Astrocyte of the hippocampus (primary cell): Measurements from ENCODE around the gene PRTN3.
A peak's percentile ranks its signal among the peaks of the same experiment; 100 is the strongest.
"Not testable (repeated sequence)": the region's sequence is repeated elsewhere in the genome, so short reads cannot be mapped to it uniquely, and the experiment has no call there.

Experiments used
- DNase-seq: peaks from one replicate; pipeline ENCODE4 v3.0.0; 2011; ENCODE audit warnings: low read depth, low spot score

Gene PRTN3

GRCh38 chr19:866769-867300, 26.0 kb downstream of the PRTN3 start:
- no peak for DNase-seq

DNA sequence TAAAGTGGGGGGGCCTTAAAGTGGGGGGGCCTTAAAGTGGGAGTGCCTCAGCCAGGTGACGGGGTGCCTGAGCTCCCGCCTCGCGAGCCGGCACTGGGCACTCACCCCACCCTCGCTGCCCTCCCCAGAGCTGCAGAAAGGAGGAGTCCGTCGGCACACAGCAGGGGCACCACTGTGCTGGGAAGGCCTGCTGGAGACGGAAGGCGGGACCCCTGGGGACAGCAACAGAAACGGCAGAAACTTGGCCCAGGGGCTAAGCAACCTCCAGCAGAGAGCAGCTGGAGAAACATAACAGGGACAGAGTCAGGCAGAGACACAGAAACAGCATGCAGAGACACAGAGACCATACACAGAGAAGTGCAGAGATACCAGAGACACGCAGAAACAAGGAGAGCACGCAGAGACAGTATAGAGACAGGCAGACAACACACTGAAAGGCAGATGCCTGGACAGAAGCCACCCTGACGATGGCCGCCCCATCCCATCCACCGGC, 26.5 kb downstream of the PRTN3 start:
- DNase-seq = no peak

GRCh38 chr19:867855-868457, 27.2 kb downstream of the PRTN3 start:
- no peak for DNase-seq

DNA sequence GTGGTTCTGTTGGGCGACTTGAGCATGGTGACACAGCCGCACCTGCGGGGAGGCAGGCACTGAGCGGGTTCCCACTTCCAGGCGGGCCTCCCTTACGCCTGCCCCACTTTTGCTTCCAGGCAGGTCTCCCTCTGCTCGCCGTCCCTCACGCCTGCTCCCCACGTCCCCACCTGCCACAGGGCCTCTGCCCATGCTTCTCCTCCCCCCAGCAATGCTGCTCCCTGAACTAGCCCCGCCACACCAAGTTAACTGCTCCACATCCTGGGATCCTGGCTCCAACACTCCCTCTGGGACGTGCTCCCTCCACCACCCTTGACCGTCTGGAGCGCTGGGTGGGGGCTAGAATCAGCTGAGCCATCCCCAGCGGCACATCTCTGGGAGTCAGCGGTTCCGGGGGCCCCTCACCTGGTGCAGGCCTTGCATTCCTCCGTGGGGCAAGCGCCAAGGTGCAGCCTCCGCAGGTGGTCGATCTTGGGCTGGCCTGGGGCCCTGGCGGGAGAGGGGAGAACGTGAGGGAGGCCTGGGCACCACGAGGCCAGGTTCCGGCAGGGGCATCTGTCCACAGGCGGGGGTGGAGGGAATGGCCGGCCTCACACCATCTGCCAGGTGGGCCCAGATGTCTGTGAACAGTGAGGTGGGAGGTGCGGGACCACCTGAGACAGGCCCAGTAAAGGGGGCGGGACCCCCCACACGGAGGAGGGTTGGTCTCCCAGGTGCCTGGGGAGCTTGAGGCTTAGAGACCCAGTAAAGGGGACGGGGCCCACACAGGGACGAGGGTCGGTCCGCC, 27.9 kb downstream of the PRTN3 start:
- DNase-seq = no peak

GRCh38 chr19:869245-870177, 28.7 kb downstream of the PRTN3 start:
- peak; percentile 95 for DNase-seq

DNA sequence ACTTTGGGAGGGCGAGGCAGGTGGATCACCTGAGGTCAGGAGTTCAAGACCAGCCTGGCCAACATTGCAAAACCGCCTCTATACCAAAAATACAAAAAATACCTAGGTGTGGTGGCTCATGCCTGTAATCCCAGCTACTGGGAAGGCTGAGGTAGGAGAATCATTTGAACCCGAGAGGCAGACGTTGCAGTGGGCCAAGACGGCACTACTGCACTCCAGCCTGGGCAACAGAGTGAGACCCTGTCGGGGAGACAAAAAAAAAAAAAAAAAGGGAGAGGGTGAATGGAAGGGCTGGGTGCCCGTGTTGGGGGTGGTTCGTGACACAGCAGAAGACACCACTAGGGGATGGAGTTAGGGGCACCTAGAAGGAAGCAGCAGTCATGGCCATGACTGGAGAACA, 29.5 kb downstream of the PRTN3 start:
- DNase-seq = no peak

GRCh38 chr19:870963-871401, 30.2 kb downstream of the PRTN3 start:
- peak; percentile 91 for DNase-seq

DNA sequence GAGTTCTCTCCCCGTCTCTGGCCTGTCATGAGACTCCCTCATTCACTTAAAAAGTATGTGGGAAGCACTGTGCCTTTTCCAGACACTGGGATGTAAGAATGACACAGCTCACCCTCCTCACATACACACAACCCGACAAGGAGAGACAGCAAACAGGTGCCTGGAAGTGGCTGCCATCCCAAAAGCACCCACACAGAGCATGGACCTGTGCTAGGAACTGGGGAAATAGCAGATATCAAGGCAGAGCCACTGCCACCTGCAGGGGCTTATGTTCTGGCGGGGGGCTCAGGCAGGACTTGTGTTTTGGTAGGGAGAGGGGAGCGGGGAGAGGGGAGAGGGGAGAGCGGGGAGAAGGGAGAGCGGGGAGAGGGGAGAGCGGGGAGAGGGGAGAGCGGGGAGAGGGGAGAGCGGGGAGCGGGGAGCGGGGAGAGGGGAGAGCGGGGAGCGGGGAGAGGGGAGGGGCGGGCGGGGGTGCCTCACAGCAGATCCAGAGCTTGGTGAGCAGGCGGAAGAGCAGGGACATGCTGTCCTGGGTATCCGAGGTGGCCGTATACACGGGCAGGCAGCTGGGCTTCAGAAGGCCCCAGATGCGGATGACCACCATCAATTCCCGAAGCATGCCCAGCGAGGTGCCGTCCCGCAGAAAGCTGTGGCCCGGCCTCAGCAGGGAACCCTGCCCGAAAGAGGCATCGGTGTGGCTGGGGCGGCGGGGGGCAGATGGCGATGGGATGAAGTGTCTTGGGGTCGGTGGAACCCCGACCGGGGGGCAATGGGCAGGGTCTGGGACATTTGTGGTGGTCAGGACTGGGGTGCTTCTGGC, 30.9 kb downstream of the PRTN3 start:
- DNase-seq = no peak

DNA sequence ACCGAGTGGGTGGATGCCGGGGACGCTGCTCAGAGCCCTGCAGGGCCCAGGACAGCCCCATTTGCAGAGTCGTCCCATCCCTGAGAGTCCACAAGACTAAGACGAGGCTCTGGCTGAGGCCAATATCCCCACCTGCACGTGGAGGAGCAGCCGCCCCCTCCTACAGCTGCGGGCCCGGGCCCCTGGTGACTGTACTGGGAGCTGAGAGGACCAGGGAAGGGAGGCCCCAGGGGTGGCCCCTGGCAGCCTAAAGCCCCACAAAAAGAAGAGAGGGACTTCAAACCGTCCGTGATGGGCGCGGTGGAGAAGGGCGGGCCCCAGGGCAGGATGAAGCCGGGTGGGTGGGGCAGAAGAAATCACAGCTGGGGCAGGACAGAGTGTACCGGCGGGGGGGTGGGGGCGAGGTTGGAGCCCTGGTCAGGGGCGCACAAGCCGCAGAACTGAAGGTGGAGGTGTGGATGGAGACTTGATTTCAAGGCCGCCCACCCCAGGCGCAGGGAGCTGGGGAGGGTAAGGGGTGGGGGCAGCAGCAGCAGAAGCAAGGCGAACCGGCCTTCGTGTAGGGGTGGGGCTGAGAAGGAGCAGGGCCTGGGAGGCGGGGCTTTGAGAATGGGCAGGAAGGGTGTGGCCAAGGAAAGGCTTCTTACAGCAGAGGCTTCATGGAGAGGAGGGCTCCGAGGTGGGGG, 31.6 kb downstream of the PRTN3 start:
- no peak for DNase-seq

GRCh38 chr19:873084-873483, 32.3 kb downstream of the PRTN3 start:
- no peak for DNase-seq

GRCh38 chr19:873561-874041, 32.8 kb downstream of the PRTN3 start:
- DNase-seq = no peak

GRCh38 chr19:875265-875879, 34.6 kb downstream of the PRTN3 start:
- DNase-seq = no peak

DNA sequence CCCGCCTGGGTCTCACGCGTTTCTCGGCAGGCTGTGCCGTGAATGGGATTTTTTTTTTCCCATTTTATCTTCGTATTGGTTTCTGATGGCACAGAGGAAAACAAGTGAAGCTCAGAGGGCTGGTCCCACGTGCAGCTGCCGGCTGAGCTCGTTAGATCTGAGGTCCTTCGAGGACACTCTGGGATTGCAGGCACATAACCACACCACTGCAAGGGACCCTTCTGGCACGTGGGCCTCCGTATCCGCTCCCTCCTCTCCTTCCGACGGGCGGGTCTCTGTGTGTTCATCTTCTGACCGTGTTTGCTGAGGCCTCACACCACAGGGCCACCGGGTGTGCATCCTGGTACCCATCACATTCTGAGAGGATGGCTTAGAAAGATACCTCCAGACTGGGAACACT, 35.3 kb downstream of the PRTN3 start:
- no peak for DNase-seq

GRCh38 chr19:876780-877314, 36.0 kb downstream of the PRTN3 start:
- no peak for DNase-seq

- DNase-seq = not testable (repeated sequence)
Observed at GRCh38 chr19:877992-878660, 37.3 kb downstream of the PRTN3 start.

DNA sequence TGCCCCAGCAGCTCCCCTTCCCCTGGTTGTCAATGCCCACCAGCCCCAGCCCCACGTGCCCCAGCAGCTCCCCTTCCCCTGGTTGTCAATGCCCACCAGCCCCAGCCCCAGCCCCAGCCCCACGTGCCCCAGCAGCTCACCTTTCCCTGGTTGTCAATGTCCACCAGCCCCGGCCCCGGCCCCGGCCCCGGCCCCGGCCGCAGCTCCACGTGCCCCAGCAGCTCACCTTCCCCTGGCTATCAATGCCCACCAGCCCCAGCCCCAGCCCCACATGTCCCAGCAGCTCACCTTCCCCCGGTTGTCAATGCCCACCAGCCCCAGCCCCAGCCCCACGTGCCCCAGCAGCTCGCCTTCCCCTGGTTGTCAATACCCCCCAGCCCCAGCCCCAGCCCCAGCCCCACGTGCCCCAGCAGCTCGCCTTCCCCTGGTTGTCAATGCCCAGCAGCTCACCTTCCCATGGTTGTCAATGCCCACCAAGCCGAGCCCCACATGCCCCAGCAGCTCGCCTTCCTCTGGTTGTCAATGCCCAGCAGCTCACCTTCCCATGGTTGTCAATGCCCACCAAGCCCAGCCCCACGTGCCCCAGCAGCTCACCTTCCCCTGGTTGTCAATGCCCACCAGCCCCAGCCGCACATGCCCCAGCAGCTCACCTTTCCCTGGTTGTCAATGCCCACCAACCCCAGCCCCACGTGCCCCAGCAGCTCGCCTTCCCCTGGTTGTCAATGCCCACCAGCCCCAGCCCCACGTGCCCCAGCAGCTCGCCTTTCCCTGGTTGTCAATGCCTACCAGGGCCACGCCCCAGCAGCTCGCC, 38.2 kb downstream of the PRTN3 start:
- DNase-seq = not testable (repeated sequence)

DNA sequence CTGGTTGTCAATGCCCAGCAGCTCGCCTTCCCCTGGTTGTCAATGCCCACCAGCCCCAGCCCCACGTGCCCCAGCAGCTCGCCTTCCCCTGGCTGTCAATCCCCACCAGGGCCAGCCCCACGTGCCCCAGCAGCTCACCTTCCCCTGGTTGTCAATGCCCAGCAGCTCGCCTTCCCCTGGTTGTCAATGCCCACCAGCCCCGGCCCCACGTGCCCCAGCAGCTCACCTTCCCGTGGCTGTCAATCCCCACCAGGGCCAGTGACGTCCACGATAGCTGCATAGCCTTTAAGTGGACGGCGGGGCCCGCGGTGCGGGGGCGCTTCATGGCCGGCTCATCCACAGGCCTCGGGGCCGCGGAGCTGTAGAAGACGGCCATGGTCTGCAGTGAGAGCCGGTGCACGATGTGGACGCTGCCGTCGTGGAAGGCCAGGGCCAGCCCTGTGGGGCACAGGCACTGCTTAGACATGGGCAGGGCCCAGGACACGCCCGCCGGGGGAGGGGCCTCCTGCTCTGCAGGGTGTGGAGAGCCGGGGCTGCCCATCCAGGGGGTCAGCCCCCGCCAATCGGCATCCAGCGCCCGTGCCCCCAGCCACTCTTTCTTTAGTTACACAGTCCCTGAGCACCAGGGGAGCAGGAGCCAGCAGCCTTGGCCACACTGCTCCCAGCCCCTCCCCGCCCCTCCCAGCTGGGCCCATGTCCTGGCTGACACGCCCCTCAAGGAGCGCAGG, 39.1 kb downstream of the PRTN3 start:
- DNase-seq = no peak
